HG03064 (cell line): ENCODE data around the gene SERPINA5.
"Not testable (repeated sequence)": the region's sequence is repeated elsewhere in the genome, so short reads cannot be mapped to it uniquely, and the experiment has no call there.

ENCODE experiments used
- ATAC-seq: cut with Tn5 transposase; IDR thresholded peaks from one replicate; pipeline ENCODE4 v1.9.1; 2021; ENCODE audit warnings: low read depth; ENCODE audit not compliant: unreplicated experiment

The SERPINA5 gene

DNA sequence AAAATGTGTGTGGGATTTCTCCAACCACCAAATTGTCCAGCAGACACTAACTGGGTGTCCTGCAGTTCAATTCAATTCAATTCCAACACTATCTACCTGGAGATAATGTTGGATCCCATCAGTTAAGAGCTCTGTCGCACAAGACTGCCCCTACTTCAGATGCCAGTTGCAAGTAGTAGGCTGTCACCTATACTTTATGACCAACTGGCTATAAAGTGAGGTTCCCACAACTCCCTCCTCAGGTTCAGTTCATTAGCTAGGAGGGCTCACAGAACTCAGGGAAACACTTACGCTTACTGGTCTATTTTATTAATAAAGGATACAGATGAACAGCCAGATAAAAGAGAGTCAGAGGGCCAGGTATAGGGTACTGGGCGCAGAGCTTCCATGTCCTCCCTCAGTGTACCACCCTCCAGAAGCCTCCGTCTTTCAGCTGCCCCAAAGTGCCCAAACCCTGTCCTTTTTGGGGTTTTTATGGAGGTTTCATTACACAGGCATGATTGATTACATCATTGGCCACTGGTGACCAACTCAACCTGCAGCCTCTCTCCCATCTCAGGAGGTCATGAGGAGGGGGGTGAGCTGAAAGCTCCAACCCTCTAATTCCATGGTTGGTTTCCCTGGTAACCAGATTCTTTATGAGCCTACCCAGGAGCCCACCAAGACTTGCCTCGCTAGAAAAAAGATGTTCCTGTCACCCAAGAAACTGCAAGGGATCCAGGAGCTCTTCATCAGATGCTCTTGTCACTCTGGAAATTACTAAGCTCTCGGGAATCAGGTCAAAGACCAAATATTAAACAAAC, 7.5 kb upstream of the SERPINA5 start:
- no peak for ATAC-seq

DNA sequence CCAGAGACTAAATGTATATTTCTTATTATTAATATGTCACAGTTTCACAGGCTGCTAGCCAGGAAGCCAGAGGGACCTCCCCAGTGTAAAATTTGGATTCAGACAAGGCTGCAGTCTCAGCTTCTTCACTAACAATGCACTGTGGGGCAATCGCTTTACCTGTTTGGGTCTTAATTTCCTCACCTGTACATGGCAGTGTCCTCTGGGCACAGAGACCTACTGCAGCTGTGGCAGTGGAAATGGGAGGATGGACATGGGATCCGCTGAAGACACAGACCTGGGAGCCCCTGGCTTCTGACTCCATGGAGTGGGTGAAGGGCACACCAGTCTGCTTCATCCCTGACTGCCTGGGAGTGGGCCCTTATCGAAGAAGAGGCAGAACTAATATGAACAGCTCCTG, 6.9 kb upstream of the SERPINA5 start:
- ATAC-seq: no peak

DNA sequence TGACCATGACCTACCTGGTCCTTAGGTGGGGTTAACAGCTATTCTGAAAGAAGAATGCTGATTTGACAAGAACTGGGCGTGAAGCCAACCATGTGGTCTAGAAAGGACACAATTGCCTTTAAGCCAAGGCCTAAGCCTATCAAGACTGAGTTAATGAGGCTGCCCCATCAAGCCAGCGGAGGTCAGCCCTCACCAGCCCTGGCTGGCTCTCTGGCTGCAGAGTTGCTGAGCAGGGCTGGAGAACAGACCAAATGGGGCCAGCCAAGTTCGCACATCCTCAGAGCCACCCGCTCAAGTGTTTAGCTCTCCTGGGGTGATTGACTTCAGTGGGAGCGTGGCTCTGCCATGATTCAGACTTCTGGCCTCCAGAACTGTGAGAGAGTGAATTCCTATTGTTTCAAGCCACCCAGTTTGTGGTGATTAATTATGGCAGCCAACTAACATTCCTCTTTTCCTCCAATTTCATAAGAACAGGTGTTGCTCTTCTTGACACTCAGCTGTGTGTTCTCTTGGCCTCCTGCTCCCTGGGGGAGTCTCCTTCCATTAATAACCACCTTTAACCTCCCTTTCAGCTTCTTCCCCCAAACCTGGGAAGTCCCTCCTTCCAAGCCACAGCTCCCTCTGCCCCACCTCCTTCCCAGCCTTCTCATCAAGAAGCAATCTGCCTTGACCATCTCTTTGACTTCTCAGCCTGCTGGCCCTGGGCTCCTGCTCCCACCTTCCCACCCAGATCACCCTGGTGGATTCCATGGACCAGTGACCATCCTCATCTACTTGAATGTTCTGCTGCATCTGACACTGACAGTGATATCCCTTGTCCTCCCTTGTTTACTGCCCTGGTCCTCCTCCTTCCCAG, 5.3 kb upstream of the SERPINA5 start:
- ATAC-seq: no peak

DNA sequence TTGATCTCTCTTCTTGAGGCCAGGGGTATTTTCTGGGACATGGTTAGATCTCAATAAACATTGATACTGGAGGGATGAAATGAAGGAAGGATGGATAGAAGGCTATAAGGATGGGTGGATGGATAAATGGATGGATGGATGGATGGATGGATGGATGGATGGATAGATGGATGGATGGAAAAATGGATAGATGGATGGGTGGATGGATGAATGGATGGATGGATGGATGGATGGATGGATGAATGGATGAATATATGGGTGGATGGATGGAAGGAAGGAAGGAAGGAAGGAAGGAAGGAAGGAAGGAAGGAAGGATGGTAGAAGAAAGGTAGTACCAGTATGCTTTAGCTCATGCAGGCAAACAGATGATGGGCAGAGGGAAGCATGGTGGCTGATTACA, 3.8 kb upstream of the SERPINA5 start:
- not testable (repeated sequence) for ATAC-seq

DNA sequence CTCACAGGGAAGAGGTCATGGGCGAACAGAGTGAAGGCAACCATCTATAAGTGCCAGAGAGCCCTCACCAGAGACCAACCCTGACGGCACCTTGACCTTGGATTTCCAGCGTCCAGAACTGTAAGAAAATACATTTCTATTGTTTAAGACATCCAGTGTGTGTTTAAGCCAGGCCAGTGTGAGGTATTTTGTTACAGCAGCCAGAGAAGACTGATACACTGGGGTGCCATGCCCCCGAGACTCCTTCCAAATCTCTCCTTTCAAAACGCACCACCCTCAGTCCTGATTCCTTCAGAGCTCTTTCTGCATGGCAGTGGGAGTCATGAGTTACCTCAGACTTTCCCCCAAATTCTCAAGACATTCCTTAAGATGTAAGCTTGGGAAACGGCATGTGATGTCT, 2.5 kb upstream of the SERPINA5 start:
- no peak for ATAC-seq

DNA sequence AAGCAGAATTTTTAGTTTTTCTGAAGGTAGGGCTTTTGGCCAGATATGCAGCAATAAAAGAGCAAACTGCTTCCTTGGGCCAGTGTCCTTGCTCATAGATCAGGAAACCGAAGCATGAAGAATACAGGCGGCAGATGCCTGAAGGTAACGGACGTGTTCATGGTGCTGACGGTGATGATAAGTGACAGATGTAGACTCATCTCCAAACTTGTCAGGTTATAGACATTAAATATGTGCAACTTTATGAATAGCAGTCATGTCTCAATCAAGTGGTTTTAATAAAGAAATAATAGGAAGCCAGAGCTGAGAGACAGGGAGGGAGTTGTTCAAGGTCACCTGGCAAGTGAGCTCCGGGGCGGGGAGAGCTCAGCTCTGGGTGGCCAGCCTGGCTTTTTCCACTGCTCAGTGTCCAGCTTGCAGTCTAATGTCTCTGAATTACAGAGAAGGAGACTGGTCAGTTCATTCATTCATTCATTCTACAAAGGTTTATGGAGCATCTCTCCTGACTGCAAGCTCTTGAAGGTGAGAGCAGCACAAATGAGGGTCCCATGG, 1.0 kb downstream of the SERPINA5 start:
- no peak for ATAC-seq

DNA sequence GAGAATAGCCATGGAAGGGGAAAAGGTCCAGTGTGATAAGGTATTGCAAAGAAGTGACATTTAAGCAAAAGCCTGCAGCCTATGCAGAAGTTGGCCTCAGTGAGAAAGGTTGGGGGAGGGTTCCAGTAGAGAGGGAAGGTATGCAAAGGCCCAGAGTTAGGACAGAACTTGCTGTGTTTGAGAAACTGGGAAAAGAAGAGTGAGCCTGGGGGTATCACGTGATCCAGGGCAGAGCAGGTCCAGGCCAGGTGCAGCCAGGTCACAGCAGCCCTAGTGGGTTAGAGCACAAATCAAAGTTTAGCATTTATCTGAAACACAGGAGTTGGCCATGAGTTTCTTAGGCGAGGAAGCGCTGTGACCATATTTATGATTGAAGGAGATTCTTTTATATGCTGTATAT, 1.6 kb downstream of the SERPINA5 start:
- ATAC-seq: no peak

DNA sequence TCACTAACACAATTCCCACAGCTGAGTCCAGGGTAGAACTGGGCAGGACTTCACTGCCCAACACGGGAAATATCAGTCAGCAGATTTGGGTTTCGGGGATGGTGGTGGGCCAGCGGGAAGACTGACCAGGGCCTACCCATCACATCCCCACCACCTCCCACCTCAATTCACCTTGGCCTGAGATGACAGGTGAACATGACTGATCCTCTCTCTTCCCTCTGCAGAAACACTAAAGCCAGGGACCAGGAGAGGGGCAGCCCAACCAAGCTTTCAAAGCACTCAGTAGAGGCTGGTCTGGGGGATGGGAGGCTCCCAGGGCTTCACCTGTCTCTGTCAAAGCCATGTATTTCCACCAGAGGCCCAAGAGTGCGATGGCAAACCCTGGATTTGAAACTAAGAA, 2.3 kb downstream of the SERPINA5 start:
- no peak for ATAC-seq

DNA sequence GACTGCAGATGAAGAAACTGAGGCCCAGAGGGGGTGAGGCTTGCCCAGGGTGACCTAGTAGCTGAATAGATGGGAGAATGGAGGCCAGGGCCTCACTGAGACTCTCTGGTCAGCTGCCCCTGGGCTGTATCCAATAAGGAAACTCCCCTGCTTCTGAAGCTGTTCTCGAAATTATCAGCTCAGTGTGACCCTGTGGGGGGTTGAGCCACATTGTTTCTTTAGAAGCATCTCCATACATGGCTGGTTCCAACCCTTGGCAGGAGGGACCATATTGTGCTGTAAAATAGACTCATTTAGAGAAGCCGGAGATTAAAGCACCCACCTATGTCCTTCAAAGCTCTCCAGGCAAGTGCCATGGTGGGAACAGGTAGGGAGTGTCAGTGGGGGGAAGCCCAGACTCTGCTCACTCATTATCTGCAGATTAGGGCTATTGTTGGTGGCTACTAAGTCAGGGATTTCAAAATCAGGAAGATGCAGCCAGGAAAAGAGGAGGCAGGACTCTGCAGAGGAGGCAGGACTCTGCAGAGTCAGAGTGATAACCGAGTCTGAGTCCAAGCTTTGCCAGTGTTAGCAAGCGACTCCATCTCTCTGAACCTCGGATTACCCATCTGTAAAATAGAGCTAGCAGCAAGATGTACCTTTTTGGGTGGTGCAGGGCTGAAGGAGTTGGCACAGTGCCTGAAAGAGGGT, 3.5 kb downstream of the SERPINA5 start:
- ATAC-seq: no peak

DNA sequence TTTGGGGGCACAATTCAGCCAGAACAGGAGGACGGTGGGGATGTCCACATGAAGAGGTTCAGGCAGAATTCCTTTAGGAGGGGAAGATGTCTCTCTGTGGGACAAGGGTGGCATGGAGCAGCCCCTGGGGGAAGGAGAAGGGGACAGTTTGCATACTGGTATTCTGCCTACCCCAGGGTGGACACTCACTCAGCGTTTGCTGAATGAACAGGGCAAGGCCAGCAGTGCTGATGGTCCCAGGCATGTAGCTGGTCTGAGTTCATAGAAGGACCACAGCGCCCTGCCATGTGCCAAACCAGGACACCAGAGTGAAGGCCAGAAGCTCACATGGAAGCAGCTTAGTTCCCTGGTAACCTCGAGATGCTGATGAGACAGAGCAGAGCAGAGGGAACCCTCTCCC, 5.4 kb downstream of the SERPINA5 start:
- no peak for ATAC-seq

DNA sequence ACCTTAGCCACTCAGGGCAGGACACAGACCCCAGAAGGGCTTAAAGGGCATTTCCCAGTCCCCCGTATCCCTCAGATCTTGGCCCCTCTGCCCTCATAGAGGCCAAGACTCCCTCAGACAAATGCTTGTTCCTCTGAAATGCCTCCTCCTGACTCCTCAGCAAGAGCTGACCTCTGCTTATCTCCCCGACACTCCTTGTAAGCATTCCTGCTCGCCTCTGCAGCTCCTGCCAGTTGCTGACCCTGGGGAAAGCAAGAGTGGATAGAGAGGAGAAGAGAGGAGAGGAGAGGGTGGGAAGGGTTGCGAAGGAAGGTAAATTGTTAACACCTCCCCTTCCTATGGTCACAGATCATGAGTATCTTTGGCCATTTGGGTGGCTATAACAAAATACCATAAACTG, 7.1 kb downstream of the SERPINA5 start:
- ATAC-seq: no peak

DNA sequence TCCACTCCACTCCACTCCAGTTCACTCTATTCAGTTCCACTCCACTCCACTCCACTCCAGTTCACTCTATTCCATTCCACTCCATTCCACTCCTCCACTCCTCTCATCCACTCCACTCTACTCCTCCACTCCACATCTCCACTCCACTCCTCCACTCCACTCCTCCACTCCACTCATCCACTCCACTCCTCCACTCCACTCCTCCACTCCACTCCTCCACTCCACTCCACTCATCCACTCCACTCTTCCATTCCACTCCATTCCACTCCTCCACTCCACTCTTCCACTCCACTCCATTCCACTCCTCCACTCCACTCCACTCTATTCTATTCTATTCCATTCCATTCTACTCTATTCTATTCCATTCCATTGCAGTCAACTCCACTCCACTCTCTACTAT, 9.8 kb downstream of the SERPINA5 start:
- no peak for ATAC-seq

DNA sequence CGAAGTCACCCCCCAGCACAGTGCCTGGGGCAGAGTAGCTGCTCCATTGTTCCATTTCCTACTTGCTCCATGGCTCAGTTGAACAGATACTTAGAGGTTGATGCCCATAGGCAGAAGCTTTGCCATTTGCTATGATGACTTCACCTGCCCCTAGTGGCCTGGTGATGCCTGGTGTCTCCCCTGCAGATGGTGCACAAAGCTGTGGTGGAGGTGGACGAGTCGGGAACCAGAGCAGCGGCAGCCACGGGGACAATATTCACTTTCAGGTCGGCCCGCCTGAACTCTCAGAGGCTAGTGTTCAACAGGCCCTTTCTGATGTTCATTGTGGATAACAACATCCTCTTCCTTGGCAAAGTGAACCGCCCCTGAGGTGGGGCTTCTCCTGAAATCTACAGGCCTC, 10.6 kb downstream of the SERPINA5 start:
- ATAC-seq: no peak

DNA sequence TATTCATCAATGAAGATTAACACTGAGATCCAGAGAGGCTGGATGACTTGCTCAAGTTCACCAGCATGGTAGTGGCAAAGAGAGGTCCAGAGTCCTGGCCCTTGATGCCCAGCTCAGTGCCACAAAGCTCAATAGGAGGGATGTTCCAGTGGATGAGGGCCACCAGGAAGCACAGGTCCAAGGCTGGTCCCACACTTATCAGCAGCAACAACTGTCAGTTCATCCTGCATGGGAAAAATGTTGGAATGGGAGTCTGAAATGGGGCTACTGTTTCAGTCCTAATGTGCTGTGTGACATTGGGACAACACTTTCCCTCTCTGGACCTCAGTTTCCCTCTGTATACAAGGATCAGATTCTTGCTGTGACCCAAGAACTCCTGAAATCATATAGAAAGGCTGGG, 11.2 kb downstream of the SERPINA5 start:
- no peak for ATAC-seq

DNA sequence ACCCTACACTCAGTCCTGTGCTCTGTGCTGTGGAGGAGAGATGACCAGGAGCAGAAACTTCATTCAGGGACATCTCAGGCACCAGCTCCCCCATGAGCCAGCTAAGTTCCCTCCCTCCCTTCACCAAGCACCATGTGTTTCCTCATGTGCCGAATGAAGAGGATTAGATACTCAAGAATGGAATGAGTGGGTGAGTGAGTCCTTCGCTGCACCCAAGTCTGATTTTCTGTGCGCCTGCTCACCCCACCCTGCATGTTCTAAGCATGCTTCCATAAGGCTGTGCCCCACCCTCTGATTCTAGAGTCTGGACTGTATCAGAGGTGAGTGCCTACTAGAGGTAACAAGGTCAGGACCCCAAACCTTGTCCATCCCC, 12.1 kb downstream of the SERPINA5 start:
- ATAC-seq: no peak

DNA sequence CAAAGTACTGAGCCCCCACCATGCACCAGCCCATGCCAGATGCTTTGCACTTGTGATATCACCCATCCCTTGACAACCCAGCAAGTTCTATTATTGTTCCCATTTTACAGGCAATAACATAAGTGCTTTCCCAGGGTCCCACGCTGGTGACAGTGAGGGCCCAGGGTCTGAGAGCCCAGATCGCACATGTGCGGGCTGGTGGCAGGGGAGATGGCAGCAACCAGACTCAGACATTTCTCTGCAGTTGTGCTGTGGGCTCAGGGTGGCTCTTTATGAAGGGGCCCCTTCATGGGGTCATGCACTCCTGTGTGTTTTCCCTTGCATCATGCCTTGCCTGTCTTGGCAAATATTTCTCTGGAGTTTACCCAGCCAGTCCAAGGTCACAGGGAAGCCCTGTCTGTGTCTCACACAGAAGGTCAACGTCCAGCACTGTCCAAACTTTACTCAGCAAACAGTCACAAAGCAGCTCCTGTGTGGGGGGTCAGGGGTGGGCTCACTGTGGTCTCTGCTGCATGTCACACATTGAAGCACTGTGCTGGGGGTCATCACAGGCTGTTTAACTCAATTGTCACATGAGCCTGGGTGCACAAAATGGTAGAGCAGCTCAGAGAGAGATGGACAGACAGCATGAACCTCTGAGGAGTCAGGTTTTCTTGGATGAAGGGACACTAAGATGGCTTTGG, 12.7 kb downstream of the SERPINA5 start:
- ATAC-seq: no peak

DNA sequence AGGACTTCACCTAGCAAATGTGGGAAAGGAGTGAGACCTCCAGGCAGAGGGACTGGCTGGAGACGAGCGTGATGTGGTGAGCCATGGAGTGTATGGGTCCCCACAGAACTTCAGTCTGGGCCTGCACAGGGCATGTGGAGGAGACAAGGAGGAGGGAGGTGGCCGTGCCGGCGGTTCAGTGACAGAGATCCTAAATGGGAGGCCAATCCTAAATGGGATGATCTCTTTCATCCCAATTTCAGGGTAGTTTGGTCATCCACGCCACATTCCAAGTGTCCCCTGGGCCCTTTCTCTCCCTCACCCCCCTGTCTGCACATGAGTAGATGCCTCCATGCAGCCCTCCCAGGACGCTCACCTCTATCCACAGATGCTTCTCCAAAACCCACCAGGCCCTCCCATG, 13.2 kb downstream of the SERPINA5 start:
- ATAC-seq: no peak

DNA sequence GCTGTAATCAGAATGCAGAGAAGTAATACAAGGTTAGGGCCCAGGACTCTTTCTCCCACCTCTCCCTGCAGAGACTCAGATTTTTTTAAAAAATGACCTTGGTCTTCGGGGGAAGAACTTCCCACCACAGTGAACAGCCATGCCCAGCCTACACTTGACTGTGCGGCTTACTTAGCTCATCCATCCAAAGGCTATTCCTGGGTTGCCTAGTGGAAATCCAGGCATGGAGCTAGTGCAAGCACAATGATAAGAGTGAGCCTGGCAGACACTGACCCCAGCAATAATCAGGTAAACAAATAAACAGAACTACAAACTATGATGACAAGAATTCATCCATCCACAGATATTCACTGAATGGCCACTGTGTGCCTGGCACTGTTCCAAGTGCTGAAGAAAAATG, 14.7 kb downstream of the SERPINA5 start:
- no peak for ATAC-seq

DNA sequence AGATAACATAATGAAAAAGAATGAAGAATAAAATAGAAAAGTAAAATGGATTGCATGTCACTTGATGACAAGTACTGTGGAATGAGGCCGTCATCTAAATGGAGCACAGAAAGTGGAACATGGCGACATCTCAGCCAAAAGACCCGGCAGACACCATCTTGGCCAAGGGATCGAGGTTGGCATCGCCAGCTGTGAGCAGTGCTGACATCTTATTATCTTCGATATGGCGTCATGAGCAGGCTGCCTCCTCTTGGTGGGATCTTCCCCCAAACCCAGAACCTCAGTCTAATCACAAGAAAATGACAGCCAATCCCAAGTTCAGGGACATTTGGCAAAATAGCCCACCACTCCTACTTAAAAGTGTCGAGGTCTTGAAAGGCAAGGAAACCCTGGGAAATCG, 15.1 kb downstream of the SERPINA5 start:
- no peak for ATAC-seq

DNA sequence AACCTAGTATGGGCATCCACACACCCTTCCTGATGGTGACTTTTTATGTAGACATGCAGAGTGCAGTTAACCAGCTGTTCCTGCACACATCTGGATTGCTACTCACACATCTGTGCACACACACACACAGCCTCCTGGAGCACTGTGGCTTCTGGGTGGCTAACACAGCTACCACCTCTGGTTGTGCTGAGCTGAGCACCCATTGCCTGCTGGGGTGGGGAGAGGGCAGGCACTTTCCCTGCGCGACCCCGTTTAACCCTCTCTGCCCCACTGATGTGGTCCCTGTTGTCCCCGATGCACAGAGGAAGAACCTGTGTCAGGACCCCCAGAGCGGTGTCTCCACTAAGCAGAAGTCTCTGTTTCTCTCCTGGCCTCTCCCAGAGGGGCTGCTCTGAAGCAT, 16.6 kb downstream of the SERPINA5 start:
- no peak for ATAC-seq

DNA sequence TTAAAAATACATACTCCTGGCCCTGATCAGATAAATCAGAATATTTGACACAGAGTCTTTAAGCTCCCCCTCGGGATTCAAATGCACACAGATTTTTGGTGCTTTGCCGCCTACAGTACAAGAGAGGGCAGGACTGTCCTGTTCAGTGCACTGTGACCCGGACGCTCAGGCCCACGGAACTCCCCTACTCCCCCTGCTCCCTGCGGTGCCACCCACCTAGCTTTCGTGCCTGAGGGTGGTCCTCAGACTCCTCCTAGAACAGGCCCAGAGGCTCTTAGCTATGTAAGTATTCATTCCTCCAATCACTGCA, 17.2 kb downstream of the SERPINA5 start:
- ATAC-seq: no peak
